MV-4-11 (cell line): ENCODE data around the gene ARID1B.

Source experiments
- DNase-seq: peaks from one replicate; lab custom pipeline; 2025; lab: John Stamatoyannopoulos, UW

The ARID1B gene

GRCh38 chr6:157075549-157076450 is 298.6 kb downstream of the ARID1B start:
- DNase-seq = no peak

GRCh38 chr6:157076451-157076822 is 299.3 kb downstream of the ARID1B start:
- no peak for DNase-seq

GRCh38 chr6:157077251-157077650 is 300.1 kb downstream of the ARID1B start:
- no peak for DNase-seq

- DNase-seq = no peak
Observed at GRCh38 chr6:157078326-157078725, 301.1 kb downstream of the ARID1B start.

- no peak for DNase-seq
Observed at GRCh38 chr6:157079277-157079676, 302.1 kb downstream of the ARID1B start.

- DNase-seq = peak; percentile 23
Observed at GRCh38 chr6:157079771-157080170, 302.6 kb downstream of the ARID1B start.

- DNase-seq = no peak
Observed at GRCh38 chr6:157080986-157081391, 303.8 kb downstream of the ARID1B start.

- DNase-seq = no peak
Observed at GRCh38 chr6:157083343-157083742, 306.2 kb downstream of the ARID1B start.

GRCh38 chr6:157086632-157087031 is 309.5 kb downstream of the ARID1B start:
- no peak for DNase-seq

GRCh38 chr6:157087974-157088373 is 310.8 kb downstream of the ARID1B start:
- no peak for DNase-seq

GRCh38 chr6:157088841-157089240 is 311.7 kb downstream of the ARID1B start:
- DNase-seq = no peak

GRCh38 chr6:157089258-157089657 is 312.1 kb downstream of the ARID1B start:
- no peak for DNase-seq

- DNase-seq = no peak
Observed at GRCh38 chr6:157089851-157090250, 312.7 kb downstream of the ARID1B start.

GRCh38 chr6:157090736-157091135 is 313.6 kb downstream of the ARID1B start:
- DNase-seq = no peak

GRCh38 chr6:157091243-157091642 is 314.1 kb downstream of the ARID1B start:
- DNase-seq = no peak

- no peak for DNase-seq
Observed at GRCh38 chr6:157091856-157092460, 314.8 kb downstream of the ARID1B start.

GRCh38 chr6:157092736-157093135 is 315.6 kb downstream of the ARID1B start:
- DNase-seq = peak; percentile 28

GRCh38 chr6:157093536-157093935 is 316.4 kb downstream of the ARID1B start:
- DNase-seq = no peak

- no peak for DNase-seq
Observed at GRCh38 chr6:157094038-157094437, 316.9 kb downstream of the ARID1B start.

GRCh38 chr6:157095084-157095483 is 317.9 kb downstream of the ARID1B start:
- no peak for DNase-seq

GRCh38 chr6:157095569-157095968 is 318.4 kb downstream of the ARID1B start:
- no peak for DNase-seq

- no peak for DNase-seq
Observed at GRCh38 chr6:157096105-157096504, 318.9 kb downstream of the ARID1B start.

GRCh38 chr6:157096522-157096921 is 319.3 kb downstream of the ARID1B start:
- DNase-seq = no peak
